Pons (tissue), 1 donor: ENCODE data around the gene KRTAP10-8.
"Not testable (repeated sequence)": the region's sequence is repeated elsewhere in the genome, so short reads cannot be mapped to it uniquely, and the experiment has no call there.

Source experiments
- DNase-seq: peaks from one replicate; pipeline ENCODE4 v3.0.0-alpha.2; 2016; ENCODE audit warnings: low spot score

Gene KRTAP10-8

GRCh38 chr21:44646366-44647221 lies 34.7 kb downstream of the KRTAP10-8 start, which contains the start of gene KRTAP10-11:
KRTAP10-11 (plus strand) TSS chr21:44646414; CDS start chr21:44646459, 45 bp downstream.
- not testable (repeated sequence) for DNase-seq

- DNase-seq, result no peak
Measured at GRCh38 chr21:44647222-44647552, 35.3 kb downstream of the KRTAP10-8 start.

GRCh38 chr21:44648557-44649311 lies 36.9 kb downstream of the KRTAP10-8 start:
- DNase-seq, result no peak

GRCh38 chr21:44649521-44650100 lies 37.7 kb downstream of the KRTAP10-8 start:
- DNase-seq, result no peak

GRCh38 chr21:44650265-44650972 lies 38.5 kb downstream of the KRTAP10-8 start:
- DNase-seq, result no peak

GRCh38 chr21:44650973-44651675 lies 39.2 kb downstream of the KRTAP10-8 start:
- no peak for DNase-seq

GRCh38 chr21:44653123-44653522 lies 41.2 kb downstream of the KRTAP10-8 start:
- DNase-seq, result no peak

- DNase-seq, result no peak
Measured at GRCh38 chr21:44653656-44654575, 42.0 kb downstream of the KRTAP10-8 start.

GRCh38 chr21:44654576-44655175 lies 42.8 kb downstream of the KRTAP10-8 start, which contains the start of gene KRTAP12-4:
KRTAP12-4 (minus strand) TSS chr21:44654659; CDS start chr21:44654614, 45 bp downstream.
- no peak for DNase-seq

- no peak for DNase-seq
Measured at GRCh38 chr21:44656868-44657267, 45.0 kb downstream of the KRTAP10-8 start.

GRCh38 chr21:44657635-44658540 lies 46.0 kb downstream of the KRTAP10-8 start, which contains the start of gene KRTAP12-3:
KRTAP12-3 (plus strand) TSS chr21:44657932; CDS start chr21:44657980, 48 bp downstream.
- DNase-seq, result no peak

GRCh38 chr21:44658541-44658910 lies 46.6 kb downstream of the KRTAP10-8 start:
- no peak for DNase-seq

GRCh38 chr21:44658913-44659595 lies 47.2 kb downstream of the KRTAP10-8 start:
- no peak for DNase-seq

- not testable (repeated sequence) for DNase-seq
Measured at GRCh38 chr21:44661567-44661966, 49.7 kb downstream of the KRTAP10-8 start.
